ENCODE measurements around the gene OTUB1. TPM values are rescaled to one million over a fixed set of nuclear protein-coding genes. Genes with fewer than 3 reads are reported as not detected.
"Not testable (repeated sequence)": the region's sequence is repeated elsewhere in the genome, so short reads cannot be mapped to it uniquely, and the experiment has no call there.

The OTUB1 gene
- polyA plus RNA-seq, 5 donors: 72.3 to 105 (median 81.2) TPM

DNA sequence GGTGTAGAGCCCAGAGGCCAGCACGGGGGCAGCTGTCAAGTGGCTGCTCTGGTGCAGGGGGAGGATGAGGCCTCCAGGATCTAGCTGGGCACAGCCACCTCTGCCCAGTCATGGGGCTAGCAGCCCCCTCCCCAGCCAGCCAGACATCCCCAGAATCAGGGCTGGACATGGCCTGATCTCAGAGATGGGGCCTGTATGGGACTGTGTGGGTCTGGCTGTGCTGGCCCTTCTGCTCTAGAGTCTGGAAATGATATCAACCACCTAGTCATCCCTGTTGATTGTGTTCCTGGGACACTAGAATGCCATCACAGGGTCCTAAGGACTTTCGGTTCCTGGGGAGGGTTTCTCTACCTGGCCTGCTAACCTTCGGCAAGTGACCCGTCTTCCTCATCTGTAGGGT lies 52.3 kb downstream of the OTUB1 start:
- DNase-seq: no peak

GRCh38 chr11:64039012-64039665 lies 52.9 kb downstream of the OTUB1 start:
- DNase-seq: no peak

DNA sequence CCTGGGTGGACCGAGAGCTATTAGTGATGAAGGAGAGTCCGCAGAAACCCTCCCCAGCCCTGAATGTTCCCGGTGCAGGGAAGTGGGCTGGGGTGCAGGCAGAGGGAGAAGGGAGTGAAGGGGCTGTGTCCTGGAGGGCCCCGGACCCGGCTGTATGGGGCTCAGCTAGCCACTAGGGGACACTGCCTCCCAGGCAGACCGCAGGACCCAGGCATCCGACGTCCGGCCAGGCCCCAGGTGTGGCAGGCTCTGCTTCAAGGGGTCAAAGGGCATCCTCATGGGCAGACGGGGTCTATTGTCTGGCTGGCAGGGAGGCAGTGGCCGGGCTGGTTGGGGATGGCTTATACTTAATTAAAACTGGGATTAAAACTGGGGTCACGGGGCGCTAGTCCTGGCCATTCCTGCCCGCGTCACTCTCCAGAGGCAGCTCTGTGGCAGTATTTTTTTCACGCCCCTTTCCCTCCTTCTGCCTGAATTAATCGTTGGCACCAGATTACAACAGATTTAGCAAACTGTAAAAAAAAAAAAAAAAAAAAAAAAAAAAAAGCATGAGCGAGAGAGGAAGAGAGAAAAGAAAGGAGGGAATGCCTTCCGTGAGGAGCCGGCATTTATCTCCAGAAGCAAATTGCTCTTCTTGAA lies 54.6 kb downstream of the OTUB1 start:
- DNase-seq: no peak

DNA sequence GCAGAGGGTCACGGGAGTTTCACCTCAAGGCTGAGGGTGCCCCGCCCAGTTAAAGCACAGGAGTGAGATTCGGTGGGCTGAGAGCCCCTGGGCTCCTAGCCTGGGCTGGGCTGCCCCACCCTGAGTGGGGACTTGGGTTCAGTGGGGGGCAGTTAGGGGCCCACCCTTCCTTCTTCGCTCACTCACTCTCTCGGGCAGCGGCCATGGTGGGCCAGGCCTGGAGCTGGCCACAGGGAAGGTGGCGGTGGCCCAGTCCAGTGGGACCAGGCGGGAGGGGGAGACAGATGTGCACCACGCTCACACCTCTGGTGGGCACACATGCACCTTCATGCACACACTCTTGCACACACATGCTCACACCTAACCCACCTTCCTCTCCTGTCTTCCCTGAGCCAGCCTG lies 55.6 kb downstream of the OTUB1 start:
- DNase-seq: no peak

GRCh38 chr11:64042301-64042700 lies 56.1 kb downstream of the OTUB1 start:
- DNase-seq: no peak

DNA sequence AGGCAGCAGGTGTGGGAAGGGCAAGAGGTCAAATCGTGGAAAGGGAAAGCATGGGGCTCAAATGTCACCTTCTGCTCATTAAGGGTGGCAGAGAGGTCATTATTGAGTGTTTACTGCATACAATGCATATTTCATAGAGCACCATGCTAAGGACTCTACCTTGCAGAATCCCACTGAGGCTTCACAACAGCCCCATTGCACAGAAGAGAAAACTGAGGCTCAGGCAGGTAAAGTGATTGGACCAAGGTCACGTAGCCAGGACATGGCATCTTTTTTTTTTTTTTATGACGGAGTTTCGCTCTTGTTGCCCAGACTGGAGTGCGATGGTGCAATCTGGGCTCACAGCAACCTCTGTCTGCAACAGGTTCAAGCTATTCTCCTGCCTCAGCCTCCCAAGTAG lies 57.3 kb downstream of the OTUB1 start:
- no peak for DNase-seq

DNA sequence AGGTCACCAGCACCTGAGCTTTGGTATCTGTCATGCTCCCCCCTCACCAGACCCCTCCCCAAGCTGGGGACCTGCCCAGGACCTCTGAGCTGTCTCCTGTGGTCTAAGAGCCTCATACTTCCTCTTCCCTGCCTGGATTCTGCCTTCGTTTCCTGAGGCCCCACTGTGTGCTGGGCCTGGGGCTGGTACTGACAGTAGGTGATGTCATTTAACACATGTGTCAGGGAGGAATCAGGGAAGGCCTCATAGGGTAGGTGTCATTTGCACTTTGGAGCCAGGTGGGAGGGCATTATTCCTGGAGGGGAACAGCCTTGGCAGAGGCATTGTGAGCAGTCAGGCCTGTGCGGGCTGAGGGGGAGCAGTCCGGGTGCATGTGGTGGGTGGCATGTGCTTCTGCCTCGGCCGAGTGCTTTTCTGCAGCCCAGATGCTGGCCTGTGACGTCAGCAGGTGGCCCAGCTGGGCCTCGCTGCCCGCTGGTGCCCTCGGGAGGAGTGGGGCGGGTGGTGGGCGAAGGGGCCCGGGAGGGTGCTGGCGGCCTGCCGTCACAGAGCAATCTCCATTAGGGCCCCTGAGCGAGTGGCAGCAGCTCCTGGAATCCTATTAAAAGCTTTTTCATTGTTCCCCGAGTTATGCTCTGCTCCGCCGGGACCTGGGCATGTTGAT lies 58.6 kb downstream of the OTUB1 start:
- no peak for DNase-seq

DNA sequence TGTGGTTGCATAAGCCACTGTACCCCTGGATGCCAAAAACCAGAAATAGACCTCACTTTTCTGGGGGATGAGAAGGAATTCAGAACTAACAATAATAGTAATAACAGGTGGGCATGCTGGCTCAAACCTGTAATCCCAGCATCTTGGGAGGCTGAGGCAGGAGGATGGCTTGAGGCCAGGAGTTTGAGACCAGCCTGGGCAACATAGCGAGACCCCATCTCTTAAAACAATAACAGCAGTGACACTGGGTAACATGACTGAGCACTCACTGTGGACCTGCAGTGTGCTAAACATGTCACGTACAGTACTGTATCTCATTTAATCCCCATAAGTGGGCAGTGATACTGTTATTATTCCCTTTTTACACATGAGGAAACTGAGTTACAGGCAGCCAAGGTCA lies 59.5 kb downstream of the OTUB1 start:
- no peak for DNase-seq

DNA sequence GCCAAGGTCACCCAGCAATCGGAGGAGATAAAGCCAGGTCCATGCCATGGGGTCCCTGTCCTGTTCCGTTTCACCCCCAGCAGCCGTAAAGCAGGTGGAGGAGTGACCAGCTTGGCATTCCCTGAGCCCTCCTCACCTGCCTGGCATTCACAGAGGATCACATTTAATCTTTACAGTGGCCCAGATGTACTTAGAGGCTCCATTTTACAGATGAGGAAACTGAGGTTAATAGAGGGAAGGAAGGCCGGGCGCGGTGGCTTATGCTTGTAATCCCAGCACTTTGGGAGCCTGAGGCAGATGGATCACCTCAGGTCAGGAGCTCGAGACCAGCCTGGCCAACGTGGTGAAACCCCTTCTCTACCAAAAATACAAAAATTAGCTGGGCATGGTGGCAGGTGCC lies 61.1 kb downstream of the OTUB1 start:
- not testable (repeated sequence) for DNase-seq

Other genes starting within 250 kb of the OTUB1 start
- gene ZFTA, start 217.7 kb upstream of the OTUB1 start, polyA plus RNA-seq (ENCODE audit: insufficient read depth in 1 of 5, insufficient read length in 5 of 5, low replicate concordance in 1 of 5): 10 to 100 TPM; 27.3 to 38.4 (median 34.5) TPM
- gene SPINDOC, start 173.0 kb upstream of the OTUB1 start, polyA plus RNA-seq (ENCODE audit: insufficient read depth in 1 of 5, insufficient read length in 5 of 5, low replicate concordance in 1 of 5): 10 to 100 TPM; 28.3 to 48.4 (median 38.5) TPM
- 10 to 100 TPM; 27.0 to 35.1 (median 30.1) TPM for gene MARK2, start 147.3 kb upstream of the OTUB1 start, polyA plus RNA-seq (ENCODE audit: insufficient read depth in 1 of 5, insufficient read length in 5 of 5, low replicate concordance in 1 of 5)
- 10 to 100 TPM in 4 of 5 donors, 1 to 10 TPM in 1; 8.9 to 20.7 (median 12.6) TPM for gene RCOR2, start 69.3 kb upstream of the OTUB1 start, polyA plus RNA-seq (ENCODE audit: insufficient read depth in 1 of 5, insufficient read length in 5 of 5, low replicate concordance in 1 of 5)
- gene NAA40, start 47.4 kb upstream of the OTUB1 start, polyA plus RNA-seq (ENCODE audit: insufficient read depth in 1 of 5, insufficient read length in 5 of 5, low replicate concordance in 1 of 5): 10 to 100 TPM; 24.8 to 31.1 (median 28.0) TPM
- gene COX8A, start 11.8 kb upstream of the OTUB1 start, polyA plus RNA-seq (ENCODE audit: insufficient read depth in 1 of 5, insufficient read length in 5 of 5, low replicate concordance in 1 of 5): 100 to 1,000 TPM; 128 to 250 (median 158) TPM
- gene FLRT1, start 49.5 kb downstream of the OTUB1 start, polyA plus RNA-seq (ENCODE audit: insufficient read depth in 1 of 5, insufficient read length in 5 of 5, low replicate concordance in 1 of 5): 1 to 10 TPM; 2.3 to 4.4 (median 3.5) TPM
- 10 to 100 TPM; 16.4 to 26.7 (median 24.3) TPM for gene MACROD1, start 179.7 kb downstream of the OTUB1 start, polyA plus RNA-seq (ENCODE audit: insufficient read depth in 1 of 5, insufficient read length in 5 of 5, low replicate concordance in 1 of 5)
- 100 to 1,000 TPM; 168 to 203 (median 187) TPM for gene STIP1, start 199.7 kb downstream of the OTUB1 start, polyA plus RNA-seq (ENCODE audit: insufficient read depth in 1 of 5, insufficient read length in 5 of 5, low replicate concordance in 1 of 5)
- gene FERMT3, start 220.3 kb downstream of the OTUB1 start, polyA plus RNA-seq (ENCODE audit: insufficient read depth in 1 of 5, insufficient read length in 5 of 5, low replicate concordance in 1 of 5): 10 to 100 TPM in 2 of 5 donors, 1 to 10 TPM in 3; 6.4 to 13.2 (median 9.6) TPM
- 10 to 100 TPM; 23.7 to 39.2 (median 32.1) TPM for gene TRPT1, start 239.7 kb downstream of the OTUB1 start, polyA plus RNA-seq (ENCODE audit: insufficient read depth in 1 of 5, insufficient read length in 5 of 5, low replicate concordance in 1 of 5)
- 10 to 100 TPM; 16.5 to 29.4 (median 17.8) TPM for gene NUDT22, start 239.8 kb downstream of the OTUB1 start, polyA plus RNA-seq (ENCODE audit: insufficient read depth in 1 of 5, insufficient read length in 5 of 5, low replicate concordance in 1 of 5)
- 10 to 100 TPM; 57.9 to 88.9 (median 71.2) TPM for gene DNAJC4, start 244.1 kb downstream of the OTUB1 start, polyA plus RNA-seq (ENCODE audit: insufficient read depth in 1 of 5, insufficient read length in 5 of 5, low replicate concordance in 1 of 5)
- gene VEGFB, start 248.1 kb downstream of the OTUB1 start, polyA plus RNA-seq (ENCODE audit: insufficient read depth in 1 of 5, insufficient read length in 5 of 5, low replicate concordance in 1 of 5): 100 to 1,000 TPM in 1 of 5 donors, 10 to 100 TPM in 4; 64.5 to 112 (median 76.6) TPM